ENCODE measurements around the gene AIFM3.

DNA sequence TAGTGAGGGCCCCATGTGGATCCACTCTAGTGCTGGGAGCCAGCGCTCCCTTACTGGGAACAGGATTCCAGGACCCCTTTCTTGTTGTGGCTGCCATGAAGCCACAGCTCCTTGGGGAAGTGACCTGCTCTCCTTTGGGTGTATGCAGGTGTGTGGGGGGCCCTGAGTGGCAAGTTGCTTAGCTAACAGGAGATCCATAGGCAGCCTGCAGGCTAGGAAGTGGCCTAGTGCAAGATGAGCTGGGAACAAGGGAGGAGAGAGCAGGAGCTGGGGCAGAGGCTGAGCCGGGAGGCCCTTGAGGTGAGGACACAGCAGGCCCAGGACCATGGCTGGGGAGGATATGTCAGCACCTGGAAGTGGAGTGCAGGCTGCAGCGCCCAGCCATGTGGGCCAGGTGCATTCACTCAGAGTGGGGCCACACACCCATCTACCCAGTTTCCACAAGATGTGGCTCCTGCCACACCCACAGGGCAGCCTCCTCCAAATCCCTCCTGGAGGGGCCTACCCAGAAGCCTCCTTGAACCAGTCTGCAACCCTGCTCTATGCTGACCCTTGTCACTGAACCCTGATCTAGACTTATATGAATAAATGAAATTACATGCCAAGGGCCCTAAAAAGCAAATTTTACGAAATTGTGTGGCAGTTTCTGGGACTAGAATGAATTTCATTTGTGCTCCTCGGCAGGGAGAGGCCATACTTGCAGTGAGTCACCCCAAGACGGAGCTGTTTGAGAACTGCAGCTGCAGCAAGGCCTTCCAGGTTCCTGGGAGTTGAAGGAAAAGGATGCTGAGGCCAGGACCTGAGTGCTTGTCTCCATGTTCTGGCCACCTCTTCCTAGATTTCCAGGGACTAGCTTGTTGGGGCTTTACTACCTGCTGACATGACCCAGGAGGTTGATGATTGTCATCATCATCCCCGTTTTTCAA, 31.6 kb downstream of the AIFM3 start:
- TF ChIP-seq, protein P1, sequence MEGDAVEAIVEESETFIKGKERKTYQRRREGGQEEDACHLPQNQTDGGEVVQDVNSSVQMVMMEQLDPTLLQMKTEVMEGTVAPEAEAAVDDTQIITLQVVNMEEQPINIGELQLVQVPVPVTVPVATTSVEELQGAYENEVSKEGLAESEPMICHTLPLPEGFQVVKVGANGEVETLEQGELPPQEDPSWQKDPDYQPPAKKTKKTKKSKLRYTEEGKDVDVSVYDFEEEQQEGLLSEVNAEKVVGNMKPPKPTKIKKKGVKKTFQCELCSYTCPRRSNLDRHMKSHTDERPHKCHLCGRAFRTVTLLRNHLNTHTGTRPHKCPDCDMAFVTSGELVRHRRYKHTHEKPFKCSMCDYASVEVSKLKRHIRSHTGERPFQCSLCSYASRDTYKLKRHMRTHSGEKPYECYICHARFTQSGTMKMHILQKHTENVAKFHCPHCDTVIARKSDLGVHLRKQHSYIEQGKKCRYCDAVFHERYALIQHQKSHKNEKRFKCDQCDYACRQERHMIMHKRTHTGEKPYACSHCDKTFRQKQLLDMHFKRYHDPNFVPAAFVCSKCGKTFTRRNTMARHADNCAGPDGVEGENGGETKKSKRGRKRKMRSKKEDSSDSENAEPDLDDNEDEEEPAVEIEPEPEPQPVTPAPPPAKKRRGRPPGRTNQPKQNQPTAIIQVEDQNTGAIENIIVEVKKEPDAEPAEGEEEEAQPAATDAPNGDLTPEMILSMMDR (IDR thresholded peaks at IDR 0.05): no peak
- TF ChIP-seq POLR2AphosphoS5 (IDR thresholded peaks at IDR 0.05): no peak

All from transverse colon (tissue), 4 donors.